Measurements from ENCODE around the gene TMEM253. TPM values are rescaled to one million over a fixed set of nuclear protein-coding genes. Genes with fewer than 3 reads are reported as not detected.
A peak's percentile ranks its signal among the peaks of the same experiment; 100 is the strongest.

Gene TMEM253
- total RNA-seq, 1 donor from 2014 or later, result 1.4 TPM

DNA sequence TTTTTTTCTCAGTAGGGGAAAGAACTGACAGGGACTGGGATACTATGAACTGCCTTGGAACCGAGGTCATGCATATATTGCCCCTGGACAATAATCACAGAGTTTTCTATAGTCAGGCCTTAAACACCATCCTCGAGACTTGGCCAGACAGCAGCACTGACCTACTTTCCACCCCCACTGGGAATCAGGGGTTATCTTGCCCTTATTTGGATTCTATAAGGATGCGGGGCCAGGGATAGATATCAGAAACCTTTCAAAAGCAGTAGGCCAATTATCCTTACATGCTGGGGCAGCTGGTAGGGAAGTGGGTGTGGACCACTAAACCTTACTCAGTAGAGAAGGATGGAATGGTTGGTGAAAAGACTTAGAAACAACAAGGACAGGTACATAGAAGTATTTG, 4.4 kb upstream of the TMEM253 start:
- H3K4me3 Mint-ChIP-seq (ENCODE audit: unreplicated experiment), result peak overlapping the region; percentile 85
- FAIRE-seq, result no peak
- no peaks in the 10 kb centered on the region for H3K27me3 Mint-ChIP-seq (ENCODE audit: low read depth, unreplicated experiment)
- Histone ChIP-seq H2AFZ (ENCODE audit: low read depth, low read length) (no peak overlapping the region), H3K79me2 (ENCODE audit: insufficient read depth, low read length) (no peaks in the 10 kb centered on the region), H3K4me3 (ENCODE audit: insufficient read depth, low read depth, low read length) (no peak overlapping the region), H4K20me1 (ENCODE audit: insufficient read depth, low read length) (peaks cover 34% of the 10 kb centered on the region), H3K9me3 (ENCODE audit: insufficient read depth, low read depth, low read length) (no peaks in the 10 kb centered on the region), H3K27ac (ENCODE audit: low read depth, low read length) (no peak overlapping the region), H3K36me3 (ENCODE audit: insufficient read depth, low read length) (no peaks in the 10 kb centered on the region), H3K4me2 (ENCODE audit: low read length) (no peak overlapping the region), H3K9ac (ENCODE audit: low read length) (no peak overlapping the region), H3K27me3 (ENCODE audit: insufficient read depth, low read length) (peaks cover 8% of the 10 kb centered on the region), H3K4me1 (ENCODE audit: insufficient read depth, low read length) (peaks cover 15% of the 10 kb centered on the region)
- no peak for TF ChIP-seq EZH2 (IDR thresholded peaks at IDR 0.05; ENCODE audit: insufficient read depth, low read length)
- TF ChIP-seq, protein P1, sequence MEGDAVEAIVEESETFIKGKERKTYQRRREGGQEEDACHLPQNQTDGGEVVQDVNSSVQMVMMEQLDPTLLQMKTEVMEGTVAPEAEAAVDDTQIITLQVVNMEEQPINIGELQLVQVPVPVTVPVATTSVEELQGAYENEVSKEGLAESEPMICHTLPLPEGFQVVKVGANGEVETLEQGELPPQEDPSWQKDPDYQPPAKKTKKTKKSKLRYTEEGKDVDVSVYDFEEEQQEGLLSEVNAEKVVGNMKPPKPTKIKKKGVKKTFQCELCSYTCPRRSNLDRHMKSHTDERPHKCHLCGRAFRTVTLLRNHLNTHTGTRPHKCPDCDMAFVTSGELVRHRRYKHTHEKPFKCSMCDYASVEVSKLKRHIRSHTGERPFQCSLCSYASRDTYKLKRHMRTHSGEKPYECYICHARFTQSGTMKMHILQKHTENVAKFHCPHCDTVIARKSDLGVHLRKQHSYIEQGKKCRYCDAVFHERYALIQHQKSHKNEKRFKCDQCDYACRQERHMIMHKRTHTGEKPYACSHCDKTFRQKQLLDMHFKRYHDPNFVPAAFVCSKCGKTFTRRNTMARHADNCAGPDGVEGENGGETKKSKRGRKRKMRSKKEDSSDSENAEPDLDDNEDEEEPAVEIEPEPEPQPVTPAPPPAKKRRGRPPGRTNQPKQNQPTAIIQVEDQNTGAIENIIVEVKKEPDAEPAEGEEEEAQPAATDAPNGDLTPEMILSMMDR (IDR thresholded peaks at IDR 0.05; ENCODE audit: insufficient read depth, low read depth, low read length), result no peak
- H3K27ac Mint-ChIP-seq (ENCODE audit: unreplicated experiment), result no peak overlapping the region
- no peaks in the 10 kb centered on the region for H3K9me3 Mint-ChIP-seq (ENCODE audit: unreplicated experiment)
- no peak for DNase-seq (ENCODE audit: low read depth)
- H3K36me3 Mint-ChIP-seq (ENCODE audit: low read depth, unreplicated experiment), result no peaks in the 10 kb centered on the region
- peaks cover 49% of the 10 kb centered on the region for H3K4me1 Mint-ChIP-seq (ENCODE audit: low read depth, unreplicated experiment)

DNA sequence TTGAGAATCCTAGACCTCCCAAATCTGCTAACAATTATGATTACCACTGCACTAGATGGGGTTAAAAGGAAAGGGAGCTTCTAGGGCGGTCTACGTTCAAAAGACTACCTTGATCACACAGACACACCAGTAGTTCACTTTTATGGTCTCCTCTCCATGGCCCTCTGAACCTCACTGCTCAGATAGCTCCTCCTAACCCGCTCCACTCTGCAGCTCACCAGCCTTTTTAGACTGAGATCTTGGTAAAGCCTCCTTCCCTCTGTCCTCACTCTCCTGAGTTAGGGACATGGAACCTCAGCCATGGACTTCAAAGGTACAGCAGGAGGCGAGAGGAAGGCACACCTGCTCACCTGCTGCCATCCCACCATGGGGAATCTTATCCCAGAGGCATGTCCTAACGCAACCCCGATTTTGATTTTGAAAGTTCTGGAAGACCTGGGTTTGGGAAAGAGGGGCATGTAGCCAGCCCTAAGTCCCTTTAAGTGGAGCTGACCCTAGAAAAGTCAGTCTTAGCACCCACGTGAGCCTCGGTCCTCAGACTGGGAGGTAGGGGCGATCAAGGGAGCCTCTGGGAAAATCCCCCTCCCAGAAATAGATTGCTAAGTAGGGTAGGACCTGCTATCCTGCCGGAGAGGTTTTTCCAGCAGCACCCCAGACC, 3.8 kb upstream of the TMEM253 start:
- TF ChIP-seq EZH2 (IDR thresholded peaks at IDR 0.05; ENCODE audit: insufficient read depth, low read length), result no peak
- TF ChIP-seq, protein P1 (IDR thresholded peaks at IDR 0.05; ENCODE audit: insufficient read depth, low read depth, low read length), result no peak
- no peaks in the 10 kb centered on the region for H3K36me3 Mint-ChIP-seq (ENCODE audit: low read depth, unreplicated experiment)
- DNase-seq (ENCODE audit: low read depth), result no peak
- H3K9me3 ChIP-seq (ENCODE audit: insufficient read depth, low read depth, low read length), result no peaks in the 10 kb centered on the region
- no peak overlapping the region for H2AFZ ChIP-seq (ENCODE audit: low read depth, low read length)
- H3K36me3 ChIP-seq (ENCODE audit: insufficient read depth, low read length), result no peaks in the 10 kb centered on the region
- H3K27me3 ChIP-seq (ENCODE audit: insufficient read depth, low read length), result peaks cover 8% of the 10 kb centered on the region
- H3K9ac ChIP-seq (ENCODE audit: low read length), result no peak overlapping the region
- H3K27ac ChIP-seq (ENCODE audit: low read depth, low read length), result no peak overlapping the region
- H3K79me2 ChIP-seq (ENCODE audit: insufficient read depth, low read length), result no peaks in the 10 kb centered on the region
- no peak overlapping the region for H3K27ac Mint-ChIP-seq (ENCODE audit: unreplicated experiment)
- H3K4me1 Mint-ChIP-seq (ENCODE audit: low read depth, unreplicated experiment), result peaks cover 53% of the 10 kb centered on the region
- H3K4me1 ChIP-seq (ENCODE audit: insufficient read depth, low read length), result peaks cover 15% of the 10 kb centered on the region
- no peak for FAIRE-seq
- H3K9me3 Mint-ChIP-seq (ENCODE audit: unreplicated experiment), result no peaks in the 10 kb centered on the region
- H4K20me1 ChIP-seq (ENCODE audit: insufficient read depth, low read length), result peaks cover 34% of the 10 kb centered on the region
- peak overlapping the region; percentile 85 for H3K4me3 Mint-ChIP-seq (ENCODE audit: unreplicated experiment)
- H3K4me3 ChIP-seq (ENCODE audit: insufficient read depth, low read depth, low read length), result no peak overlapping the region
- peak overlapping the region; percentile 51 for H3K4me2 ChIP-seq (ENCODE audit: low read length)
- H3K27me3 Mint-ChIP-seq (ENCODE audit: low read depth, unreplicated experiment), result no peaks in the 10 kb centered on the region

DNA sequence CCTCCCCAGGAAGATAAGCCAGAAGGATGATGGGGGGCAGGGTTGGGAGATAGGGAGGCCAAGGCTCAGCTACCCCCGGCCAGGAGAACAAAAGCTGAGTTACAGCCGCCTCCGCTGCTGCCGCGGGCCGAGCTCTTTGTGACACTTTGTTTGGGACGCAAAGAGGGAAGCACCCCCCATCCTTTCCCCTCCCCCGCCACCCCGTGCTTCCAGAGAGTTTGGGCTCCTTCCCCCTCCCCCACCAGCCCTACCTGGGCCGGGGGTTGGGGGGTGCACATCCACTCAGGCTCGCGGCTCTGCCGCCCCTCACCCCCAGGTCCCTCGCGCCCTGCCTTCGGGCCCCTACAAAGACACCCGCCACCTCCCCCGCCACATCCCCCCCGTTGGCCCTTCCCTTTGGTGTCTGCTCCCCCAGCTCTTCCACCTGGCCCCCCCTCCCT, 3.2 kb upstream of the TMEM253 start:
- Mint-ChIP-seq H3K9me3 (ENCODE audit: unreplicated experiment) (no peaks in the 10 kb centered on the region), H3K27ac (ENCODE audit: unreplicated experiment) (no peak overlapping the region), H3K4me1 (ENCODE audit: low read depth, unreplicated experiment) (peaks cover 58% of the 10 kb centered on the region), H3K27me3 (ENCODE audit: low read depth, unreplicated experiment) (no peaks in the 10 kb centered on the region), H3K36me3 (ENCODE audit: low read depth, unreplicated experiment) (no peaks in the 10 kb centered on the region), H3K4me3 (ENCODE audit: unreplicated experiment) (peak overlapping the region; percentile 85)
- Histone ChIP-seq H2AFZ (ENCODE audit: low read depth, low read length) (no peak overlapping the region), H3K79me2 (ENCODE audit: insufficient read depth, low read length) (no peaks in the 10 kb centered on the region), H3K27ac (ENCODE audit: low read depth, low read length) (no peak overlapping the region), H3K9me3 (ENCODE audit: insufficient read depth, low read depth, low read length) (no peaks in the 10 kb centered on the region), H3K36me3 (ENCODE audit: insufficient read depth, low read length) (no peaks in the 10 kb centered on the region), H3K4me3 (ENCODE audit: insufficient read depth, low read depth, low read length) (no peak overlapping the region), H4K20me1 (ENCODE audit: insufficient read depth, low read length) (peaks cover 33% of the 10 kb centered on the region), H3K27me3 (ENCODE audit: insufficient read depth, low read length) (peaks cover 8% of the 10 kb centered on the region), H3K4me1 (ENCODE audit: insufficient read depth, low read length) (peaks cover 15% of the 10 kb centered on the region), H3K9ac (ENCODE audit: low read length) (no peak overlapping the region), H3K4me2 (ENCODE audit: low read length) (peak overlapping the region; percentile 51)
- FAIRE-seq, result no peak
- no peak for TF ChIP-seq EZH2 (IDR thresholded peaks at IDR 0.05; ENCODE audit: insufficient read depth, low read length)
- TF ChIP-seq, protein P1 (IDR thresholded peaks at IDR 0.05; ENCODE audit: insufficient read depth, low read depth, low read length), result no peak
- no peak for DNase-seq (ENCODE audit: low read depth)

Measured in astrocyte (in vitro differentiated cells and primary cell).